Keratinocyte (primary cell): ENCODE measurements around the gene CLCA1. TPM values are rescaled to one million over a fixed set of nuclear protein-coding genes. Genes with fewer than 3 reads are reported as not detected.

ENCODE experiments used
- DNase-seq: peaks from one replicate; pipeline ENCODE4 v3.0.0-alpha.2; 2011; ENCODE audit warnings: low read depth, missing footprints, low spot score
- FAIRE-seq: peaks from 2 replicates; lab custom pipeline; 2011; peaks lifted over from hg19 to GRCh38; lab: Jason Lieb, UNC
- H2AFZ ChIP-seq: 2 replicates; pipeline ENCODE4 v1.6.0; 2012; ENCODE audit warnings: low read length, control low read depth, inconsistent platforms; ENCODE audit not compliant: control insufficient read depth
- H3K27ac ChIP-seq: 2 replicates; pipeline ENCODE4 v1.5.1; 2011; ENCODE audit warnings: low read length; ENCODE audit not compliant: control insufficient read depth, insufficient read depth
- H3K27me3 ChIP-seq: 3 replicates; pipeline ENCODE4 v1.6.0; 2011; ENCODE audit warnings: low read length; ENCODE audit not compliant: control insufficient read depth, insufficient read depth; ENCODE audit errors: extremely low read depth
- H3K36me3 ChIP-seq, 2 experiments: 2 replicates in 1 of 2; 3 replicates in 1 of 2; pipeline ENCODE4 v1.5.1; 2011; ENCODE audit warnings: low read length in 2 of 2, mild to moderate bottlenecking in 1 of 2; ENCODE audit not compliant: control insufficient read depth in 2 of 2, insufficient read depth in 2 of 2; ENCODE audit errors: extremely low read depth in 1 of 2
- H3K4me1 ChIP-seq: 3 replicates; pipeline ENCODE4 v1.5.1; 2011; ENCODE audit warnings: low read length; ENCODE audit not compliant: control insufficient read depth, insufficient read depth; ENCODE audit errors: extremely low read depth
- H3K4me2 ChIP-seq: 3 replicates; pipeline ENCODE4 v1.6.0; 2011; ENCODE audit warnings: low read depth, low read length; ENCODE audit not compliant: control insufficient read depth, insufficient read depth; ENCODE audit errors: extremely low read depth
- H3K4me3 ChIP-seq, 3 experiments: fragments of 200-600 bp in 1 of 3; sonication (generic) in 1 of 3; 2 replicates in 2 of 3; 3 replicates in 1 of 3; pipeline ENCODE4 v1.5.1; 2011 to 2016; ENCODE audit warnings: low read length in 3 of 3, mild to moderate bottlenecking in 3 of 3, control low read depth in 2 of 3, inconsistent platforms in 1 of 3, low read depth in 1 of 3, mixed read lengths in 1 of 3, mixed run types in 1 of 3, moderate library complexity in 1 of 3; ENCODE audit not compliant: control insufficient read depth in 2 of 3, insufficient read depth in 2 of 3; ENCODE audit errors: extremely low read depth in 1 of 3
- H3K79me2 ChIP-seq: 2 replicates; pipeline ENCODE4 v1.6.0; 2012; ENCODE audit warnings: low read length; ENCODE audit not compliant: control insufficient read depth, insufficient read depth
- H3K9ac ChIP-seq: 3 replicates; pipeline ENCODE4 v1.6.0; 2011; ENCODE audit warnings: low read length; ENCODE audit not compliant: control insufficient read depth, insufficient read depth; ENCODE audit errors: extremely low read depth
- H3K9me1 ChIP-seq: 3 replicates; pipeline ENCODE4 v1.6.0; 2011; ENCODE audit warnings: low read length; ENCODE audit not compliant: control insufficient read depth, insufficient read depth; ENCODE audit errors: extremely low read depth
- H3K9me3 ChIP-seq: 2 replicates; pipeline ENCODE4 v1.5.1; 2012; ENCODE audit warnings: low read depth, low read length; ENCODE audit not compliant: control insufficient read depth
- H4K20me1 ChIP-seq: 3 replicates; pipeline ENCODE4 v1.6.0; 2011; ENCODE audit warnings: low read length; ENCODE audit not compliant: control insufficient read depth, insufficient read depth; ENCODE audit errors: extremely low read depth
- EZH2 ChIP-seq: IDR thresholded peaks from one replicate; pipeline ENCODE4 v1.6.1; 2012; ENCODE audit warnings: inconsistent platforms, mild to moderate bottlenecking, low read length, moderate library complexity
- dilution Hi-C: fragments of 300-500 bp; cut with MboI; formaldehyde crosslinking; loops from one replicate; pipeline ENCODE4 v1.7.0; 2020; ENCODE audit warnings: low sequenced_read_pairs; ENCODE audit not compliant: extremely low pct_ligation_motif_present
- polyA plus RNA-seq, 5 experiments: library from polyadenylated mRNA; depleted of rRNA in 3 of 5; stranded (reverse) in 3 of 5; stranded (forward) in 1 of 5; unstranded in 1 of 5; fragments of >200 nt; gene quantifications; 1 replicate in 1 of 5; 2 replicates in 3 of 5; 3 replicates in 1 of 5; pipeline versions ENCODE4 v1.2.1 to v1.2.3, GENCODE V29; 2011 to 2012; ENCODE audit warnings: missing spikeins in 2 of 5, low read depth in 1 of 5, low replicate concordance in 1 of 5
- TF ChIP-seq, protein P1 (sequence below), 3 experiments: IDR thresholded peaks in 1 of 3; conservative IDR thresholded peaks in 1 of 3; optimal IDR thresholded peaks in 1 of 3; 2 replicates in 2 of 3; 3 replicates in 1 of 3; pipeline versions ENCODE3 to v1.5.1; 2011; ENCODE audit warnings: low read length in 3 of 3, mild to moderate bottlenecking in 3 of 3, moderate library complexity in 2 of 3, control low read depth in 1 of 3, inconsistent platforms in 1 of 3; ENCODE audit not compliant: insufficient read depth in 2 of 3; ENCODE audit errors: extremely low read depth in 1 of 3

The CLCA1 gene
- polyA plus RNA-seq, 1 donor (not counting 4 experiments of a cell fraction or from before 2014, with no cell fraction given) = 0.04 TPM

DNA sequence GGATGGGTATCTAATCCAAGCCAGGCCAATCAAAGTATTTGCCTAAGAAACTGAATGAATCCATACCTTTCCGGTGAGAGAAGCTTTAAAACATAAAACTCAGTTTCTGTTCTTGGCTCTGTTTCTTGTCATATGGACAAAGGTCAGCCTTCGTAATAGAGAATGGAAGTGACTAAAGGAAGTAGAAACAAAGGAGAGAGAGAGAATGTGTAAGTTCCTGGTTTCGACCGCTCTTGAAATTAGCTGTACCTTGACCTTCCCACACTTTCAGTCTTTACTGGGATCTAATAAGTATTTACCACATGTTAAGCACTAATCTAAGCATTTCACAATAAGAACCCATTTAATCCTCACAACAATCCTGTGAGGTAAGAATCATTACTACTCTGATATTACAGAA is 58.6 kb downstream of the CLCA1 start:
- TF ChIP-seq, protein P1, sequence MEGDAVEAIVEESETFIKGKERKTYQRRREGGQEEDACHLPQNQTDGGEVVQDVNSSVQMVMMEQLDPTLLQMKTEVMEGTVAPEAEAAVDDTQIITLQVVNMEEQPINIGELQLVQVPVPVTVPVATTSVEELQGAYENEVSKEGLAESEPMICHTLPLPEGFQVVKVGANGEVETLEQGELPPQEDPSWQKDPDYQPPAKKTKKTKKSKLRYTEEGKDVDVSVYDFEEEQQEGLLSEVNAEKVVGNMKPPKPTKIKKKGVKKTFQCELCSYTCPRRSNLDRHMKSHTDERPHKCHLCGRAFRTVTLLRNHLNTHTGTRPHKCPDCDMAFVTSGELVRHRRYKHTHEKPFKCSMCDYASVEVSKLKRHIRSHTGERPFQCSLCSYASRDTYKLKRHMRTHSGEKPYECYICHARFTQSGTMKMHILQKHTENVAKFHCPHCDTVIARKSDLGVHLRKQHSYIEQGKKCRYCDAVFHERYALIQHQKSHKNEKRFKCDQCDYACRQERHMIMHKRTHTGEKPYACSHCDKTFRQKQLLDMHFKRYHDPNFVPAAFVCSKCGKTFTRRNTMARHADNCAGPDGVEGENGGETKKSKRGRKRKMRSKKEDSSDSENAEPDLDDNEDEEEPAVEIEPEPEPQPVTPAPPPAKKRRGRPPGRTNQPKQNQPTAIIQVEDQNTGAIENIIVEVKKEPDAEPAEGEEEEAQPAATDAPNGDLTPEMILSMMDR (optimal IDR thresholded peaks at IDR 0.05 in 1 of 3, IDR thresholded peaks at IDR 0.05 in 1 of 3, conservative IDR thresholded peaks at IDR 0.05 in 1 of 3; ENCODE audit: extremely low read depth in 1 of 3, insufficient read depth in 2 of 3, low read length in 3 of 3) = no peak
- TF ChIP-seq EZH2 = no peak
- Histone ChIP-seq H2AFZ (no peak overlapping the region), H3K4me2 (no peak overlapping the region), H3K27me3 (no peaks in the 10 kb centered on the region), H3K4me3 (no peak overlapping the region), H3K79me2 (no peaks in the 10 kb centered on the region), H3K9me1 (no peaks in the 10 kb centered on the region), H3K4me1 (no peaks in the 10 kb centered on the region), H3K36me3 (no peaks in the 10 kb centered on the region), H3K9me3 (no peaks in the 10 kb centered on the region), H3K9ac (no peak overlapping the region), H4K20me1 (no peaks in the 10 kb centered on the region), H3K27ac (no peak overlapping the region)
- dilution Hi-C loops = no loop called here
- DNase-seq = no peak
- FAIRE-seq = no peak

DNA sequence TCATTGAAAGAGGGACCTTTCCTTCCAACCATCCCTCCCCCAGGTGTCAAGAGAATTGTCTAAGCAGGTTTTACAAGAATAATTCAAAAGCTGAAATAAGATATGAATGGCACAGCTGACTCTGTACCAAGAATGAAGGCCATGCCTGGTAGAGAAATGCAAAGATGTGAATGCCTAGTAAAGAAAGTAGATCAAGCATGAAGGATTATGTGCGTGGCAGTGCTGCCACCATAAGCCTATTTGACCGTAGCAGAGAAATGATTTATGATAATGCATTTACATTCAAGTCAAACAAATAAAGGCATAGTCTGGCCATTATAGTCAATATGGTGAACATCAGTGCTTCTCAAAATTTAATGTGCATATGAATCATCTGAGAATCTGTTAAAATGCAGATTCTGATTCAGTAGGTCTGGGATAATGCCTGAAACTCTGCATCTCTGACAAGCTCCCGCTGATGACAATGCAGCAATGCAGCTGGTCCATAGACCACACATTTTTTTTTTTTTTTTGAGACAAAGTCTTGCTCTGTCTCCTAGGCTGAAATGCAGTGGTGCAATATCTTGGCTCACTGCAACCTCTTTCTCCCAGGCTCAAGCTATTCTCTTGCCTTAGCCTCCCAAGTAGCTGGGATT is 61.6 kb downstream of the CLCA1 start:
- Histone ChIP-seq H3K4me2 (no peak overlapping the region), H3K9me1 (no peaks in the 10 kb centered on the region), H3K4me1 (no peaks in the 10 kb centered on the region), H4K20me1 (no peaks in the 10 kb centered on the region), H3K27me3 (no peaks in the 10 kb centered on the region), H3K9me3 (no peaks in the 10 kb centered on the region), H2AFZ (no peak overlapping the region), H3K36me3 (no peaks in the 10 kb centered on the region), H3K9ac (no peak overlapping the region), H3K4me3 (no peak overlapping the region), H3K27ac (no peak overlapping the region), H3K79me2 (no peaks in the 10 kb centered on the region)
- DNase-seq = no peak
- FAIRE-seq = no peak
- dilution Hi-C loops = no loop called here
- TF ChIP-seq EZH2 = no peak
- TF ChIP-seq, protein P1 (optimal IDR thresholded peaks at IDR 0.05 in 1 of 3, IDR thresholded peaks at IDR 0.05 in 1 of 3, conservative IDR thresholded peaks at IDR 0.05 in 1 of 3; ENCODE audit: extremely low read depth in 1 of 3, insufficient read depth in 2 of 3, low read length in 3 of 3) = no peak
